ENCODE data around the gene PDP2. TPM values are rescaled to one million over a fixed set of nuclear protein-coding genes. Genes with fewer than 3 reads are reported as not detected.

PDP2 gene
- total and polyA plus RNA-seq, 2 donors (not counting 3 experiments of a cell fraction or from before 2014, with no cell fraction given), result 4.4 to 9.3 TPM

DNA sequence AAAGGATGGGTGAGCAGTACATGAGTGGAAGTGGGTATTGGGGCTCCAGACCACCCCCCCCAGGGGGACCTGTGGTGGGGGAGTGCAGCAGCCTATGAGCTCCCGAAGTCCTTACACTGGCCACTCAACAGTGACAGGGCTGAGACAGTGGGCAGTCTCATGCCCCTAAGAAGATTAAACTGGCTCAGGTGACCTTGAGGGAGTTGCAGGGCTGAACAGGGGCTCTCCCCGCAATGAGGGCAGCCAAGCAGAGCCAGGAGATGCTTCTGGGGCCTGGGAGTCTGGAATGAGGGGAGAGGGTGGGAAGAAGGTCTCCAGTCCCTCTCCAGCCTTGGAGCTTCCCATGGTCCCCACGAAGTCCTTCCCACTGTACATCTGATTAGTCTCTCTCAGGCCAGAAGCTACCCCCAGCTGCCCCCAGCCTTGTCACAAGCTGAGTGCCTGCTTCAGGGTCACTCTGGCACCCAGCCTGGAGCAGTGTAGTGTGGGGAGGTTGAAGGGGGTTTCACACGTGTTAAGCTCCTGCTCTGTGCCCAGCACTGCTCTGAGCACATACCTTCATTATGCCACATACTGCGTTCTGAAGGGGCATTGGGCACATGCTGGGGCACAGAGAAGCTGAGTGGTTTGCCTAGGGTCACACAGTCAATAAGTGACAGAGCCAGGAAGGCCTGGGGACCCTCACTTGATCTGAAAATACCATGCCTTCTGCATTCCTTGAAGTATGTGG is 39.4 kb downstream of the PDP2 start:
- no peaks in the 10 kb centered on the region for H3K4me1 ChIP-seq (ENCODE audit: control insufficient read depth, extremely low read depth, insufficient read depth, low read length)
- no TSS peak for BruUV-seq (replicated peaks)
- no peak for FAIRE-seq
- no peak overlapping the region for H3K27ac ChIP-seq (ENCODE audit: insufficient read depth, low read depth, low read length)
- no peaks in the 10 kb centered on the region for H3K9me1 ChIP-seq (replicated peaks; ENCODE audit: control insufficient read depth, extremely low read depth, insufficient read depth, low read length)
- POLR2A ChIA-PET, result no interaction called here
- H3K27me3 ChIP-seq (ENCODE audit: control insufficient read depth in 2 of 2, insufficient read depth in 2 of 2, low read length in 2 of 2), result peaks cover 24 to 30% of the 10 kb centered on the region in 2 experiments
- H2AFZ ChIP-seq (ENCODE audit: low read depth, low read length), result no peak overlapping the region
- no peak overlapping the region for H3K4me2 ChIP-seq (ENCODE audit: insufficient read depth, low read length)
- H3K79me2 ChIP-seq (ENCODE audit: control insufficient read depth, insufficient read depth, low read length), result no peaks in the 10 kb centered on the region
- H3K9me3 ChIP-seq (replicated peaks; ENCODE audit: control insufficient read depth, insufficient read depth, low read length), result no peaks in the 10 kb centered on the region
- intact Hi-C loops (cut with micrococcal nuclease) (no loop called here), dilution Hi-C loops (cut with MboI; ENCODE audit: extremely low pct_ligation_motif_present, low sequenced_read_pairs) (no loop called here)
- CTCF ChIA-PET, result interaction anchor here (1.1 to 5.2 kb wide), 10 partner anchors 9 to 99 kb away, joined by 3 to 25 read pairs (median 5); partner anchors contain the start of genes CES3 and NAE1
- no peaks in the 10 kb centered on the region for H3K36me3 ChIP-seq (ENCODE audit: control insufficient read depth in 2 of 2, extremely low read depth in 1 of 2, insufficient read depth in 2 of 2, low read length in 2 of 2)
- H4K20me1 ChIP-seq (replicated peaks; ENCODE audit: control insufficient read depth, extremely low read depth, insufficient read depth, low read length), result no peaks in the 10 kb centered on the region
- no peak overlapping the region for H3K9ac ChIP-seq (replicated peaks; ENCODE audit: extremely low read depth, insufficient read depth, low read length)
- DNase-seq (ENCODE audit: low read depth, low spot score), result no peak
- H3K4me3 ChIP-seq (replicated peaks in 1 of 3; ENCODE audit: insufficient read depth in 1 of 3, low read depth in 1 of 3, low read length in 3 of 3), result no peak overlapping the region
- TF ChIP-seq JUN (IDR thresholded peaks at IDR 0.05; ENCODE audit: borderline replicate concordance, insufficient read depth, insufficient read length, low read depth) (no peak), FOS (IDR thresholded peaks at IDR 0.05; ENCODE audit: borderline replicate concordance, insufficient read depth, low read length) (no peak), MAX (IDR thresholded peaks at IDR 0.05; ENCODE audit: insufficient read depth, insufficient read length) (no peak), POLR2AphosphoS5 (IDR thresholded peaks at IDR 0.05; ENCODE audit: insufficient read depth, low read depth, low read length) (no peak), MYC (IDR thresholded peaks at IDR 0.05; ENCODE audit: low read depth, low read length) (no peak)
- TF ChIP-seq, protein P1, sequence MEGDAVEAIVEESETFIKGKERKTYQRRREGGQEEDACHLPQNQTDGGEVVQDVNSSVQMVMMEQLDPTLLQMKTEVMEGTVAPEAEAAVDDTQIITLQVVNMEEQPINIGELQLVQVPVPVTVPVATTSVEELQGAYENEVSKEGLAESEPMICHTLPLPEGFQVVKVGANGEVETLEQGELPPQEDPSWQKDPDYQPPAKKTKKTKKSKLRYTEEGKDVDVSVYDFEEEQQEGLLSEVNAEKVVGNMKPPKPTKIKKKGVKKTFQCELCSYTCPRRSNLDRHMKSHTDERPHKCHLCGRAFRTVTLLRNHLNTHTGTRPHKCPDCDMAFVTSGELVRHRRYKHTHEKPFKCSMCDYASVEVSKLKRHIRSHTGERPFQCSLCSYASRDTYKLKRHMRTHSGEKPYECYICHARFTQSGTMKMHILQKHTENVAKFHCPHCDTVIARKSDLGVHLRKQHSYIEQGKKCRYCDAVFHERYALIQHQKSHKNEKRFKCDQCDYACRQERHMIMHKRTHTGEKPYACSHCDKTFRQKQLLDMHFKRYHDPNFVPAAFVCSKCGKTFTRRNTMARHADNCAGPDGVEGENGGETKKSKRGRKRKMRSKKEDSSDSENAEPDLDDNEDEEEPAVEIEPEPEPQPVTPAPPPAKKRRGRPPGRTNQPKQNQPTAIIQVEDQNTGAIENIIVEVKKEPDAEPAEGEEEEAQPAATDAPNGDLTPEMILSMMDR (IDR thresholded peaks at IDR 0.05; ENCODE audit: extremely low read depth in 1 of 2, insufficient read depth in 1 of 2, low read depth in 1 of 2, low read length in 2 of 2), result no peak
